ENCODE data around the gene MAPT. TPM values are rescaled to one million over a fixed set of nuclear protein-coding genes. Genes with fewer than 3 reads are reported as not detected.

The MAPT gene
- total and polyA plus RNA-seq, 2 of the 13 experiments (the other 11 are each of a cell fraction or from before 2014, with no cell fraction given): 2.1 to 2.8 TPM

DNA sequence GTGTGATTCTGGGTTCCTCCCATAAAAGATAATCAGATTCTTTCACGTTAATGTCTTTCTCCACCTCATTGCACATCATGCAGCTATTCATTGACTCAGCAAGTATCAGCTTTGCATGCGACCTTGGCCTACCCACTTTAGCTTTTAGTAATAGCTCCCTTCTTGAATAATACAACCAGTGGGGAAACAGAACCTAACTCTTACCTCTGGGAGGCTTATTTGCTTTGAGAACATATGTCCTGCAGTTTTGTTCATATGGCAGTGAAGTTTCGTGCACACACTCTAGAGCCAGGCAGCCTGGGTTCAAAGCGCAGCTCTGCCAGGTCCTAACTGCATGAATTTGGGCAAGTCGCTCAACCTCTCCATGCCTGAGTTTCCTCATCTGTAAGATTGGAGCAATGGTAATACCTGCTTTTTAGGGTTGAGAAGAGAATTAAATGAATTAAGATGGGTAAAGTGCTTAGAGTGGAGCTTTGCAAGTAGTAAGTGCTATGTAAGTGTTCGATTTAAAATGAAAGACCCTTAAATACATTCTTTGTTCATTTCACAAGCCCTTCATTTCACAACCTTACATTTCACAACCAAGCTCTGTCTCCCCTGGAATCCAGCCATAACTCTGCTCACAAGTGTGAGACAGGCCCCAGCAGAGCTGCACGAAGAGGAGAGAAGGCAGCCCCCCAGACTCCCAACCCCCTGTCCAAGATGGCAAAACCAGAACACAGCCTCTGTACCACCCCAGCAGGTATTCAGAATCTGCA lies 29.3 kb downstream of the MAPT start (continued):
- TF ChIP-seq SALL1 (CRISPR knock-in tag; IDR thresholded peaks at IDR 0.05) (peak; percentile 35), ATM (IDR thresholded peaks at IDR 0.05; ENCODE audit: borderline replicate concordance) (no peak), ZNF556 (CRISPR knock-in tag; IDR thresholded peaks at IDR 0.05; ENCODE audit: borderline replicate concordance) (peak; percentile 42; the same call in 1 of the 2 replicates), KLF11 (CRISPR knock-in tag; IDR thresholded peaks at IDR 0.05) (0 out of 2 replicates have a peak, but pooled peaks have one; percentile 13), HNF4G (IDR thresholded peaks at IDR 0.05; ENCODE audit: borderline replicate concordance, low read depth, low read length) (no peak), HNF4G (CRISPR knock-in tag; IDR thresholded peaks at IDR 0.05; ENCODE audit: borderline replicate concordance, low read depth) (peak; percentile 43; the same call in 1 of the 2 replicates), HMG20A (CRISPR knock-in tag; IDR thresholded peaks at IDR 0.05; ENCODE audit: borderline replicate concordance) (peak; percentile 43; the same call in 1 of the 2 replicates), SOX6 (IDR thresholded peaks at IDR 0.05) (no peak), SOX6 (CRISPR knock-in tag; IDR thresholded peaks at IDR 0.05) (peak; percentile 62; the same call in 1 of the 2 replicates), ZSCAN21 (CRISPR knock-in tag; IDR thresholded peaks at IDR 0.05; ENCODE audit: borderline replicate concordance) (no peak), ZNF343 (CRISPR knock-in tag; IDR thresholded peaks at IDR 0.05) (0 out of 2 replicates have a peak, but pooled peaks have one; percentile 32), ZNF749 (CRISPR knock-in tag; IDR thresholded peaks at IDR 0.05; ENCODE audit: borderline replicate concordance) (peak; percentile 53; the same call in 1 of the 2 replicates), ZNF101 (CRISPR knock-in tag; IDR thresholded peaks at IDR 0.05; ENCODE audit: borderline replicate concordance, low read depth) (0 out of 2 replicates have a peak, but pooled peaks have one; percentile 22), SIN3A (IDR thresholded peaks at IDR 0.05; ENCODE audit: borderline replicate concordance, low read depth, low read length) (no peak), CREM (IDR thresholded peaks at IDR 0.05) (0 out of 2 replicates have a peak, but pooled peaks have one; percentile 30), CREM (CRISPR knock-in tag; IDR thresholded peaks at IDR 0.05) (no peak), KDM1A (CRISPR knock-in tag; IDR thresholded peaks at IDR 0.05) (peak; percentile 44; the same call in 1 of the 2 replicates), SALL2 (CRISPR knock-in tag; IDR thresholded peaks at IDR 0.05) (no peak)
- TF ChIP-seq, protein P1, sequence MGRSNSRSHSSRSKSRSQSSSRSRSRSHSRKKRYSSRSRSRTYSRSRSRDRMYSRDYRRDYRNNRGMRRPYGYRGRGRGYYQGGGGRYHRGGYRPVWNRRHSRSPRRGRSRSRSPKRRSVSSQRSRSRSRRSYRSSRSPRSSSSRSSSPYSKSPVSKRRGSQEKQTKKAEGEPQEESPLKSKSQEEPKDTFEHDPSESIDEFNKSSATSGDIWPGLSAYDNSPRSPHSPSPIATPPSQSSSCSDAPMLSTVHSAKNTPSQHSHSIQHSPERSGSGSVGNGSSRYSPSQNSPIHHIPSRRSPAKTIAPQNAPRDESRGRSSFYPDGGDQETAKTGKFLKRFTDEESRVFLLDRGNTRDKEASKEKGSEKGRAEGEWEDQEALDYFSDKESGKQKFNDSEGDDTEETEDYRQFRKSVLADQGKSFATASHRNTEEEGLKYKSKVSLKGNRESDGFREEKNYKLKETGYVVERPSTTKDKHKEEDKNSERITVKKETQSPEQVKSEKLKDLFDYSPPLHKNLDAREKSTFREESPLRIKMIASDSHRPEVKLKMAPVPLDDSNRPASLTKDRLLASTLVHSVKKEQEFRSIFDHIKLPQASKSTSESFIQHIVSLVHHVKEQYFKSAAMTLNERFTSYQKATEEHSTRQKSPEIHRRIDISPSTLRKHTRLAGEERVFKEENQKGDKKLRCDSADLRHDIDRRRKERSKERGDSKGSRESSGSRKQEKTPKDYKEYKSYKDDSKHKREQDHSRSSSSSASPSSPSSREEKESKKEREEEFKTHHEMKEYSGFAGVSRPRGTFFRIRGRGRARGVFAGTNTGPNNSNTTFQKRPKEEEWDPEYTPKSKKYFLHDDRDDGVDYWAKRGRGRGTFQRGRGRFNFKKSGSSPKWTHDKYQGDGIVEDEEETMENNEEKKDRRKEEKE (IDR thresholded peaks at IDR 0.05): no peak
- TF ChIP-seq, protein P2, sequence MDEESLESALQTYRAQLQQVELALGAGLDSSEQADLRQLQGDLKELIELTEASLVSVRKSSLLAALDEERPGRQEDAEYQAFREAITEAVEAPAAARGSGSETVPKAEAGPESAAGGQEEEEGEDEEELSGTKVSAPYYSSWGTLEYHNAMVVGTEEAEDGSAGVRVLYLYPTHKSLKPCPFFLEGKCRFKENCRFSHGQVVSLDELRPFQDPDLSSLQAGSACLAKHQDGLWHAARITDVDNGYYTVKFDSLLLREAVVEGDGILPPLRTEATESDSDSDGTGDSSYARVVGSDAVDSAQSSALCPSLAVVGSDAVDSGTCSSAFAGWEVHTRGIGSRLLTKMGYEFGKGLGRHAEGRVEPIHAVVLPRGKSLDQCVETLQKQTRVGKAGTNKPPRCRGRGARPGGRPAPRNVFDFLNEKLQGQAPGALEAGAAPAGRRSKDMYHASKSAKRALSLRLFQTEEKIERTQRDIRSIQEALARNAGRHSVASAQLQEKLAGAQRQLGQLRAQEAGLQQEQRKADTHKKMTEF (CRISPR knock-in tag; IDR thresholded peaks at IDR 0.05): peak; percentile 47; the same call in 1 of the 2 replicates
- TF ChIP-seq, protein P3, sequence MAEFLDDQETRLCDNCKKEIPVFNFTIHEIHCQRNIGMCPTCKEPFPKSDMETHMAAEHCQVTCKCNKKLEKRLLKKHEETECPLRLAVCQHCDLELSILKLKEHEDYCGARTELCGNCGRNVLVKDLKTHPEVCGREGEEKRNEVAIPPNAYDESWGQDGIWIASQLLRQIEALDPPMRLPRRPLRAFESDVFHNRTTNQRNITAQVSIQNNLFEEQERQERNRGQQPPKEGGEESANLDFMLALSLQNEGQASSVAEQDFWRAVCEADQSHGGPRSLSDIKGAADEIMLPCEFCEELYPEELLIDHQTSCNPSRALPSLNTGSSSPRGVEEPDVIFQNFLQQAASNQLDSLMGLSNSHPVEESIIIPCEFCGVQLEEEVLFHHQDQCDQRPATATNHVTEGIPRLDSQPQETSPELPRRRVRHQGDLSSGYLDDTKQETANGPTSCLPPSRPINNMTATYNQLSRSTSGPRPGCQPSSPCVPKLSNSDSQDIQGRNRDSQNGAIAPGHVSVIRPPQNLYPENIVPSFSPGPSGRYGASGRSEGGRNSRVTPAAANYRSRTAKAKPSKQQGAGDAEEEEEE (CRISPR knock-in tag; IDR thresholded peaks at IDR 0.05; ENCODE audit: borderline replicate concordance): no peak
- TF ChIP-seq, protein P4, sequence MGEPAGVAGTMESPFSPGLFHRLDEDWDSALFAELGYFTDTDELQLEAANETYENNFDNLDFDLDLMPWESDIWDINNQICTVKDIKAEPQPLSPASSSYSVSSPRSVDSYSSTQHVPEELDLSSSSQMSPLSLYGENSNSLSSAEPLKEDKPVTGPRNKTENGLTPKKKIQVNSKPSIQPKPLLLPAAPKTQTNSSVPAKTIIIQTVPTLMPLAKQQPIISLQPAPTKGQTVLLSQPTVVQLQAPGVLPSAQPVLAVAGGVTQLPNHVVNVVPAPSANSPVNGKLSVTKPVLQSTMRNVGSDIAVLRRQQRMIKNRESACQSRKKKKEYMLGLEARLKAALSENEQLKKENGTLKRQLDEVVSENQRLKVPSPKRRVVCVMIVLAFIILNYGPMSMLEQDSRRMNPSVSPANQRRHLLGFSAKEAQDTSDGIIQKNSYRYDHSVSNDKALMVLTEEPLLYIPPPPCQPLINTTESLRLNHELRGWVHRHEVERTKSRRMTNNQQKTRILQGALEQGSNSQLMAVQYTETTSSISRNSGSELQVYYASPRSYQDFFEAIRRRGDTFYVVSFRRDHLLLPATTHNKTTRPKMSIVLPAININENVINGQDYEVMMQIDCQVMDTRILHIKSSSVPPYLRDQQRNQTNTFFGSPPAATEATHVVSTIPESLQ (CRISPR knock-in tag; conservative IDR thresholded peaks at IDR 0.05): no peak

Data from HepG2 (cell line).